GM12878 (cell line): ENCODE results near the gene RASGRF1. TPM values are rescaled to one million over a fixed set of nuclear protein-coding genes. Genes with fewer than 3 reads are reported as not detected.

Source experiments
- ATAC-seq: fragments of 200-7000 bp; cut with Tn5 transposase; 3 replicates; pipeline ENCODE4 v1.9.1; 2020; ENCODE audit warnings: mild to moderate bottlenecking, moderate library complexity
- BruUV-seq: library from RNA; stranded (reverse); fragments of 400-500 nt; replicated peaks from 2 replicates; lab custom pipeline; 2021; lab: Mats Ljungman, UMichigan
- CTCF ChIA-PET: fragments of 300-600 bp; sonication (Branson Sonifier 250); formaldehyde crosslinking; extraction: SDS; loops from one replicate; lab custom pipeline; 2021; ENCODE audit warnings: inconsistent platforms; lab: Yijun Ruan, JAX
- POLR2A ChIA-PET: fragments of 350-600 bp; formaldehyde crosslinking; extraction: SDS; loops from one replicate; lab custom pipeline; 2021; ENCODE audit warnings: inconsistent platforms; lab: Charles Lee
- RAD21 ChIA-PET: fragments of 300-600 bp; sonication (Branson Sonifier 250); formaldehyde crosslinking; loops from one replicate; lab custom pipeline; 2023; ENCODE audit warnings: antibody characterized with exemption; ENCODE audit not compliant: unreplicated experiment; lab: Charles Lee
- SMC1A ChIA-PET: fragments of 300-600 bp; sonication (Branson Sonifier 250); formaldehyde crosslinking; loops from one replicate; lab custom pipeline; 2023; ENCODE audit not compliant: unreplicated experiment, uncharacterized antibody; lab: Charles Lee
- DNase-seq: peaks from one replicate; pipeline ENCODE4 v3.0.0-alpha.2; 2011; ENCODE audit warnings: low read depth, low spot score
- FAIRE-seq: peaks from 3 replicates; lab custom pipeline; 2011; peaks lifted over from hg19 to GRCh38; lab: Jason Lieb, UNC
- H2AFZ ChIP-seq: 2 replicates; pipeline ENCODE4 v1.6.0; 2011; ENCODE audit warnings: low read depth, low read length, control low read depth; ENCODE audit not compliant: control insufficient read depth
- H3K27ac ChIP-seq: 2 replicates; pipeline ENCODE4 v1.5.1; 2011; ENCODE audit warnings: control low read depth; ENCODE audit not compliant: control insufficient read depth, insufficient read depth
- H3K27me3 ChIP-seq, 2 experiments: replicated peaks in 1 of 2; 2 replicates each; pipeline versions ENCODE4 v1.6.0 to v1.6.1; 2011; ENCODE audit warnings: low read length in 1 of 2; ENCODE audit not compliant: control insufficient read depth in 2 of 2, insufficient read depth in 2 of 2
- H3K36me3 ChIP-seq, 2 experiments: 2 replicates each; pipeline ENCODE4 v1.5.1; 2011; ENCODE audit warnings: low read length in 1 of 2; ENCODE audit not compliant: control insufficient read depth in 2 of 2, insufficient read depth in 2 of 2
- H3K4me1 ChIP-seq: 2 replicates; pipeline ENCODE4 v1.6.1; 2011; ENCODE audit warnings: mild to moderate bottlenecking, low read length, moderate library complexity, mixed read lengths; ENCODE audit not compliant: control insufficient read depth, insufficient read depth
- H3K4me2 ChIP-seq: 2 replicates; pipeline ENCODE4 v1.6.0; 2011; ENCODE audit warnings: control low read depth; ENCODE audit not compliant: control insufficient read depth, insufficient read depth
- H3K4me3 ChIP-seq: fragments of 200-600 bp; sonication (generic); 2 replicates; pipeline ENCODE4 v1.5.1; 2016
- H3K79me2 ChIP-seq: 2 replicates; pipeline ENCODE4 v1.6.0; 2011; ENCODE audit warnings: low read length; ENCODE audit not compliant: control insufficient read depth, insufficient read depth
- H3K9ac ChIP-seq: 2 replicates; pipeline ENCODE4 v1.8.0; 2011; ENCODE audit warnings: low read length, control low read depth, mixed read lengths; ENCODE audit not compliant: control insufficient read depth, insufficient read depth
- H3K9me3 ChIP-seq: replicated peaks from 3 replicates; pipeline ENCODE4 v1.5.1; 2011; ENCODE audit warnings: mild to moderate bottlenecking, low read length; ENCODE audit not compliant: control insufficient read depth, insufficient read depth
- H4K20me1 ChIP-seq: 2 replicates; pipeline ENCODE4 v1.6.0; 2011; ENCODE audit not compliant: control insufficient read depth, insufficient read depth
- ATF3 ChIP-seq: IDR thresholded peaks from 2 replicates; pipeline ENCODE4 v1.6.1; 2011; ENCODE audit warnings: low read depth, mild to moderate bottlenecking, low read length, moderate library complexity, borderline replicate concordance; ENCODE audit errors: extremely low read depth
- ATF7 ChIP-seq: fragments of 450-650 bp; IDR thresholded peaks from 2 replicates; pipeline ENCODE4 v1.6.1; 2016; ENCODE audit warnings: low read depth, mild to moderate bottlenecking
- BMI1 ChIP-seq: fragments of 450-650 bp; IDR thresholded peaks from 2 replicates; pipeline ENCODE4 v1.6.1; 2016; ENCODE audit warnings: mild to moderate bottlenecking, moderate library complexity, borderline replicate concordance
- BRCA1 ChIP-seq: IDR thresholded peaks from 2 replicates; pipeline ENCODE4 v1.6.1; 2011; ENCODE audit warnings: low read depth, low read length, improper control_type of control experiment
- CEBPB ChIP-seq, 2 experiments: fragments of 150-350 bp in 1 of 2; IDR thresholded peaks; 2 replicates each; pipeline ENCODE4 v1.6.1; 2012 to 2014; ENCODE audit warnings: low read depth in 2 of 2, low read length in 2 of 2, borderline replicate concordance in 1 of 2, inconsistent platforms in 1 of 2
- FOS ChIP-seq: IDR thresholded peaks from 3 replicates; pipeline ENCODE4 v1.6.1; 2011; ENCODE audit warnings: borderline replicate concordance; ENCODE audit not compliant: insufficient read length; ENCODE audit errors: extremely low read depth
- HDAC2 ChIP-seq: fragments of 200-600 bp; sonication (generic); IDR thresholded peaks from 2 replicates; pipeline ENCODE4 v1.6.1; 2017
- LARP7 ChIP-seq: fragments of 450-650 bp; IDR thresholded peaks from 2 replicates; pipeline ENCODE4 v1.6.1; 2017; ENCODE audit warnings: mild to moderate bottlenecking
- NR2F1 ChIP-seq: fragments of 450-650 bp; conservative IDR thresholded peaks from 2 replicates; pipeline ENCODE4 v1.6.1; 2017; ENCODE audit warnings: mild to moderate bottlenecking
- POLR2AphosphoS5 ChIP-seq: IDR thresholded peaks from 2 replicates; pipeline ENCODE4 v1.6.1; 2011; ENCODE audit warnings: mild to moderate bottlenecking, low read length, inconsistent platforms
- SMAD5 ChIP-seq: IDR thresholded peaks from 2 replicates; pipeline ENCODE4 v1.6.1; 2016; ENCODE audit warnings: antibody characterized with exemption, low read depth
- STAT3 ChIP-seq: IDR thresholded peaks from 2 replicates; pipeline ENCODE4 v1.6.1; 2011; ENCODE audit warnings: low read depth, low read length, improper control_type of control experiment
- TCF12 ChIP-seq: IDR thresholded peaks from 2 replicates; pipeline ENCODE4 v1.6.1; 2011; ENCODE audit warnings: low read depth, mild to moderate bottlenecking, low read length
- TCF3 ChIP-seq: IDR thresholded peaks from 2 replicates; pipeline ENCODE4 v1.6.1; 2012; ENCODE audit warnings: low read depth, mild to moderate bottlenecking, low read length, borderline replicate concordance; ENCODE audit not compliant: insufficient read depth
- ZBTB33 ChIP-seq: fragments of 450-650 bp; IDR thresholded peaks from 2 replicates; pipeline ENCODE4 v1.6.1; 2017; ENCODE audit warnings: mild to moderate bottlenecking
- ZNF217 ChIP-seq: fragments of 450-650 bp; IDR thresholded peaks from 2 replicates; pipeline ENCODE4 v1.6.1; 2017; ENCODE audit warnings: antibody characterized with exemption, mild to moderate bottlenecking
- ZNF384 ChIP-seq: IDR thresholded peaks from 2 replicates; pipeline ENCODE4 v1.6.1; 2012; ENCODE audit warnings: low read depth, mild to moderate bottlenecking, low read length, improper control_type of control experiment, borderline replicate concordance
- ZNF592 ChIP-seq: fragments of 450-650 bp; IDR thresholded peaks from 2 replicates; pipeline ENCODE4 v1.6.1; 2017; ENCODE audit warnings: mild to moderate bottlenecking, moderate library complexity
- WGBS: methylation state at CpG from one replicate; pipeline ENCODE4 v1.1.6; 2016; ENCODE audit warnings: low lambda C conversion rate; ENCODE audit not compliant: insufficient replicate concordance, insufficient coverage; ENCODE audit errors: missing lambda C conversion rate; 5-methylcytosine and 5-hydroxymethylcytosine counted together
- in situ Hi-C: fragments of 300-500 bp; cut with MboI; formaldehyde crosslinking; loops from 9 replicates; pipeline ENCODE4 v1.14.3; 2018; ENCODE audit warnings: mixed read lengths
- intact Hi-C: fragments of 100-400 bp; cut with micrococcal nuclease; formaldehyde crosslinking; loops from one replicate; pipeline ENCODE4 v1.14.2; 2022; ENCODE audit not compliant: unreplicated experiment
- polyA plus RNA-seq, 11 experiments: library from polyadenylated mRNA; depleted of rRNA in 4 of 11; unstranded in 6 of 11; stranded (reverse) in 5 of 11; fragments of >200 nt; fragmentation: Nextera tagmentation in 4 of 11; fragmentation: Illumina TruSeq in 1 of 11; extraction: Ambion mirVana in 4 of 11; extraction: Trizol in 1 of 11; gene quantifications; 1 replicate in 1 of 11; 2 replicates in 10 of 11; pipeline versions ENCODE4 v1.2.1 to v1.2.3, GENCODE V29; 2011 to 2016; ENCODE audit warnings: inconsistent platforms in 2 of 11, missing spikeins in 2 of 11, low read depth in 1 of 11
- total RNA-seq, 4 experiments: library from RNA; depleted of rRNA in 3 of 4; stranded (reverse); fragments of >200 nt in 3 of 4; fragmentation: Illumina TruSeq in 1 of 4; extraction: Trizol in 1 of 4; gene quantifications; 2 replicates each; pipeline versions ENCODE4 v1.2.1 to v1.2.3, GENCODE V29; 2013 to 2021

The RASGRF1 gene
- total and polyA plus RNA-seq, 10 of the 15 experiments (the other 5 are each of a cell fraction or from before 2014, with no cell fraction given), result 0.20 to 1.9 (median 0.86) TPM

GRCh38 chr15:78976691-78977090, 113.9 kb downstream of the RASGRF1 start:
- Histone ChIP-seq H3K9me3 (no peaks in the 10 kb centered on the region; the same call in 2 of the 3 replicates), H3K79me2 (peaks cover 28% of the 10 kb centered on the region), H3K4me1 (peaks cover 49% of the 10 kb centered on the region), H2AFZ (peak overlapping the region; percentile 5), H3K9ac (peak overlapping the region; percentile 81), H3K27ac (peak overlapping the region; percentile 96), H3K4me3 (peak overlapping the region; percentile 62), H3K27me3 (no peaks in the 10 kb centered on the region), H3K36me3 (no peaks in the 10 kb centered on the region), H4K20me1 (no peaks in the 10 kb centered on the region), H3K4me2 (peak overlapping the region; percentile 85)
- FAIRE-seq (no peak), DNase-seq (no peak), ATAC-seq (peak; percentile 20)
- ChIA-PET SMC1A (interaction anchor here (0.9 to 8.8 kb wide), 12 partner anchors 9 to 117 kb away, joined by 3 to 91 read pairs (median 6); partner anchors contain the start of gene CTSH), POLR2A (interaction anchor here (0.5 to 4.3 kb wide), 12 partner anchors 9 to 677 kb away, joined by 3 to 40 read pairs (median 5); partner anchors contain the start of genes CTSH and MORF4L1), CTCF (interaction anchor here (1.2 to 8.9 kb wide), 9 partner anchors 9 to 207 kb away, joined by 3 to 127 read pairs (median 22); partner anchors contain the start of gene CTSH), RAD21 (interaction anchor here (0.9 to 6.5 kb wide), 10 partner anchors 8 to 69 kb away, joined by 3 to 75 read pairs (median 17); partner anchors contain the start of gene CTSH)
- 18% methylated on average over 7 of the region's 7 CpGs for WGBS
- intact Hi-C loops, result loop anchor here (1.0 kb wide), 1 partner anchor 37 kb away; no protein-coding TSS in a partner anchor
- in situ Hi-C loops, result loop anchor here (25.0 kb wide), 1 partner anchor 814 kb away; no protein-coding TSS in a partner anchor
- TSS peak; percentile 79 for BruUV-seq
- TF ChIP-seq NR2F1, result no peak
- no peak for TF ChIP-seq POLR2AphosphoS5
- peak; percentile 47; the same call in 1 of the 2 replicates for TF ChIP-seq LARP7
- TF ChIP-seq STAT3, result no peak
- no peak for TF ChIP-seq SMAD5
- peak; percentile 19; the same call in 1 of the 2 replicates for TF ChIP-seq ZNF592
- peak; percentile 61; the same call in 1 of the 2 replicates for TF ChIP-seq TCF12
- TF ChIP-seq BRCA1, result no peak
- no peak for TF ChIP-seq CEBPB (IDR thresholded peaks at IDR 0.05; ENCODE audit: borderline replicate concordance in 1 of 2, low read depth in 2 of 2, low read length in 2 of 2)
- 0 out of 2 replicates have a peak, but pooled peaks have one; percentile 7 for TF ChIP-seq TCF3
- no peak for TF ChIP-seq ATF7
- no peak; the same call in 1 of the 2 replicates for TF ChIP-seq ZNF217
- TF ChIP-seq ZNF384, result no peak
- TF ChIP-seq FOS, result no peak
- TF ChIP-seq BMI1, result no peak
- TF ChIP-seq ATF3, result no peak
- TF ChIP-seq HDAC2, result no peak
- no peak for TF ChIP-seq ZBTB33
